Stimulated activated CD4-positive, alpha-beta T cell treated with anti-CD3 and anti-CD28 coated beads, TNF-alpha, amount 100 ng/mL, for 48 hours (primary cell): ENCODE results near the gene PEX1.
"Not testable (repeated sequence)": the region's sequence is repeated elsewhere in the genome, so short reads cannot be mapped to it uniquely, and the experiment has no call there.

ENCODE experiments used
- DNase-seq, 3 donors: peaks; one replicate each; pipeline ENCODE4 v3.0.0-alpha.2; 2020; ENCODE audit warnings: low read depth in 3 of 3

Gene PEX1

DNA sequence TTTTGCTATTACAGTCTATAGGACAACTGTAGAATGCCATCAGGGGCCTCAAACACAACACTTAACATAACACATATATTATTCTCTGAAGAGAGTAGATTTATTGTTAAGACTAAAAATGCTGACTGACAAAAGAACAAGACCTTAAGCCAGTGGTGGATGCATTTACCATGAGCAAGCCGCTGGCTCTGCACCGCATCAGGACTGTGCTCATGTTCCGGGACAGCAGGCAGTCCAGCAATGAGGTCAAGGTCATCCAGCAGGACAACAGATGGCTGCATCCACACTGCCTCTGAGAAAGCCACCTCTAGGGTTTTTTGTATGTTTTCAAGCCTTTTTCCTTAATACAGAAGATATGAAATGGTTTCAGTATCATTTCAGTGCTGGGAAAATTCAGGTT lies 23.8 kb downstream of the PEX1 start:
- no peak for DNase-seq

DNA sequence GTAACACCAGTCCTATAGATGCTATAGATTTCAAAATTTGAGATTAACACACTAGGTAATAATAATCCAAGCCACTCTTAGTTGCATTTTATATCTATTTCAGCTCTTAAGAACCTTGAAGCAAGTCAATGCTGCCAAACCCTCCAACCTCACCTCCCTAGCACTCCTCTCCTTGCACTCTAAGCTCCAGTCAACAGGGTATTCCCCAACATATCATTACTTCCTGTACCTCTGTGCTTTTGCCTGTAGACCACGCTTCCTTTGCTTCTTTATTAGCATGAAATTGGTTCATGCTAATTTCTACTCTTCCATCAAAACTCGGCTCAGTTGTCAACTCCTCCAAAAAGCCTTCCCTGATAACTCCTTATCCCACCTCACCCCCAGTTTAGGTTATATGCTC lies 24.6 kb downstream of the PEX1 start:
- no peak for DNase-seq

DNA sequence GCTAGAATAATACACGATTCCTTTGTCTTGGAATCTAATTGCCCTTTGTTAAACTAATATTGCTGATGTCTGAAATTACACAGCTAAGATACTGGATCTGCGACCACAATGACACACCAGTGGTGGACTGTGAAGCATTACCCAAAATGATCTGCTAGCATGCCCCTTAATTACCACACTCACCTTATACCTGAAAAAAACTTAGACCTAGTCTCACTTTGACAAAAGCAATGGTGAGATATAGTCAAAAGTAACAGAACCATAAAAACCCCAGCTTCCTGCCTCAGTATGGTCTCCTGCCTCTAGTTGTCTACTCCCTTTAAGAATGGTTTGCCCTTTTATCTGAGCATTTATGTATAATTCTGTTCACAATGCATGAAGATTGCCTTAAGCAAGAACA lies 29.8 kb downstream of the PEX1 start:
- no peak for DNase-seq

DNA sequence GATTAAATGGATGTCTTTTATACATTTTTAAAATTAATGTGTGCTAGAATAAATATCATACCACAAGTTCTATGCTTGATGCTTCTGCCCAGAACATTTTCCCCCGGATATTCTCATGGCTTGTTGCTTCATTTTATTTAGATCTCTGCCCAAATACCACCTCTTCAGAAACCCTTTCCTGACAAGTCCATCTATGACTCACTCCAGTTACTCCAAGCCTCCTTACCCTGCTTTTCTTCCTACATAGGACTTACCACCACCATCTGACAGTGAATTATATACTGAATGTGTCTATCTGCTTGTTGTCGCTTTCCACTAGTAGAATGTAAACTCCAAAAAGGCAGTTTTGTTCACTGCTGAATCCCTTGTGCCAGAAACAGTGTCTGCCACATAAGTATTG lies 31.4 kb downstream of the PEX1 start:
- no peak for DNase-seq

DNA sequence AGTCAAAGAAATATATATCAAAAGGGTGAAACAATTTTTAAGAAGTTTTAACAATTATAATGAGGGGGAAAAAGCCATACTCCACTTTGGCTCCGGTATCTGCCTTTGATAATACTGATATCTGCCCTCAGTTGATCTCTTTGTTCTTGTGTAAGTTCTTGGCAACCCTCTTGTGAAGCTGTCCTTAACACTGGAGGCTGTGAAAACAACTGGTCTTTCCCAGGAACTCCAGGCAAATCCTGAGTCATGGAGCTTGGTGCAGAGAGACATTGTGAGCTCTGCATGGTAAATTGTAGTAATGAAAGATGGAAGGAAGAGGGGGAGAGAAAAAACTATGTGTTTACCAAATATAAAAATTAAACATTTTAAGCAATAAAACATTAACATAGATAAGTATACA lies 38.7 kb downstream of the PEX1 start:
- DNase-seq = no peak

DNA sequence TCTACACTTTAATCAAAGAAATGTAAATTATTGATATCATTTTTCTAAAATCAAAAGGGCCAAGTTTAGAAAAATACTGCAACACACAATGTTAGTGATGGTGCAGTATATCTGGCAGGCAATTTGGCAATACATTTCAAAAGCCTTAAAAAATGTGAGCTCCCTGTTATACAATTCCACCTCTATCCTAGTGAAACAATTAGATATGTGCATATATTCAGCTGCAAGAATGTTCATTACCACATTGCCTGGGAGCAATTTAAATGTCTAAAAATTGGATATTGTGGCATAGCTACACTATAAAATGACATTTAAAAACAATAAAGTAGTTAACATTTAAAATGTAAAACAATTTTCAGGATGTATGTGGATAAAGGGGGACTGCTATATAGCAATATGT lies 40.5 kb downstream of the PEX1 start:
- DNase-seq = no peak

DNA sequence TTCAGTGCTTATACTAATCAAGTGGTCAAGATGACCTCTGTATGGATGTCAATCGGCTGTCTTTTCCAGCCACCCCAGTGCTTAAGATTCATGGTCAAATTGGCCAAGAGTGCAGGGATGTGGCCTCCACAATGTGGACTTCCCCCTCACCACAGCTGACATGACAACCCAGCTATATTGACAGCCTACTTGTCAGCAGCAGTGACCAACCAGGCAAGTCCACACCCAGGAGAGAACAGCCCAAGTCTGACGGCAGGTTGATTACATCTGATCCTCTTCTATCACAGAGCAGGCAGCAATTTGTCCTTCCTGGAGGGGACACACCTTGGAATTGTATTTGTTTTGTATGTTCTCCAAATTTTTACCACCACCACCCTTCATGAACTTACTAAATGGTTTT lies 42.3 kb downstream of the PEX1 start:
- DNase-seq = no peak

DNA sequence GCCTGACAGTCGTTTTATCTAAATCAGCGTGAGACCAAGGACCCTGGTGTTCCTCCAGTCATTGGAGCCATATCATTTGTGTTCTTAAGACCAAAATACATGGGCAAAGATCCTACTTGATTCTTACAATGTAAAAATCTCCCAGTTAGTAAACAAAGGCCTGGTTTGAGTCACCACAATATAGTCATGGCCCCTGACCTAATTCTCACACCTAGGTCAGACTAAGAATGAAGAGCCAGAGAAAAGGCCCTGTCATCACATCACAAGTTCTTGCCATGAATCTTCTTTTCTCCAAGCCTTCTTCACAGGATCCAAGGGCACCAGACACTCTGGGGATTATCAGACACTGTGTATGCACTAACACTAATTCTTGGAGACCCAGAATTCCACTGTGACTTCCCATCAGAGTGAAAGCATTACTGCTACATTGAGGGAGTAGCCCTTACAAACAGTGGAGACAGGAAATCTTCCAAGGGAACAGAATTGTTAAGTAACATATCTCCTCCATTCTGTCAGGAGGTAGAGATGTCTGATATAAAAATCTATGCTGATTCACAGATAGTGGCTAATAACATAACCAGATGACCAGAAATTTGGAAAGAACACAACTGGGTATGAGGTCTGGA lies 42.9 kb downstream of the PEX1 start:
- no peak for DNase-seq

DNA sequence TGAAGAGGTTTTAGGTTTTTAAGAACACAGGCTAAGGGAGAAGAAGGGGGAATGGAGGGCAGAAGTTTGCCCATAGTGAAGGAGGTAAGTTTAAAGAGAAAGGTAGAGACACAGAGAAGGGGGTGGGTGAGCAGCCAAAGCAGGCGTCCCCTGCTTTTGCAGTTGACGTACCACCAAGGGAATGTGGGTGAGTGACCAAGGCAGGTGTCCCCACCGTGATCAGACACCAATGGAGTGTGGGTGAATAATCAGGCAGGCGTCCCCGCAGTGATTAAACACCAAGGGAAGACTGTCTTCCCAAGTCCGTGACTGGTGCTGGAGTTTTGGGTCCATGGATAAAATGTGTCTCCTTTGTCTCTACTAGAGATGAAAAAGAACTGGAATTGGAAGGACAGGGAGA lies 44.1 kb downstream of the PEX1 start:
- not testable (repeated sequence) for DNase-seq

DNA sequence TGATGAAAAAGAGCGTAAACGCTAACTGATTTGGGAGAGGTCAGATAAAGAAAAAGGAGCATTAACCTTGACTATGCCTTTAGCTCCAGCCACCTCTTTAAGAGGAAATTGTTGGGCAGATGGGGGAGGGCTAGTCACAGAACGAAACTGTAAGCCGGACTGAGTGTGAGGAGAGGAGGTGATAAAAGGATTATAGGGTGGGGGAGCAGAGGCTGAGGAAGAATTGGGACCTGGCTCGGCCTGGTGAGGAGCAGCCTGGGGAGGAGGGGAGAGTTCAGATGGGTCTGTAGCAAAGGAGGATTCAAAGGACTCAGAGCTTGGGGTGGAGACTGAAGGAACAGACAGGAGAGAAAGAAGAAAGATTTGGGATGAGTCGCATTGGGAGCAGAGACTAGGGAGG lies 44.7 kb downstream of the PEX1 start:
- not testable (repeated sequence) for DNase-seq

DNA sequence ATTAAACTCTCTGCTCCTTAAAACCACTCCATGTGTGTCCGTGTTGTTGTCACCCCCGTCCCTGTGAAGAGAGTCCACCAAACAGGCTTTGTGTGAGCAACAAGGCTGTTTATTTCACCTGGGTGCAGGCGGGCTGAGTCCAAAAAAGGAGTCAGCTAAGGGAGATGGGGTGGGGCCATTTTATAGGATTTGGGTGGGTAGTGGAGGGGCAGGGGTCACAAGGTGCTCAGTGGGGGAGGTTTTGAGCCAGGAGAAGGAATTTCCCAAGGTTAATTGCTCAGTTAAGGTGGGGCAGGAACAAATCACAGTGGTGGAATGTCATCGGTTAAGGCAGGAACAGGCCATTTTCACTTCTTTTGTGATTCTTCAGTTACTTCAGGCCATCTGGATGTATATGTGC lies 49.2 kb downstream of the PEX1 start:
- DNase-seq = not testable (repeated sequence)

DNA sequence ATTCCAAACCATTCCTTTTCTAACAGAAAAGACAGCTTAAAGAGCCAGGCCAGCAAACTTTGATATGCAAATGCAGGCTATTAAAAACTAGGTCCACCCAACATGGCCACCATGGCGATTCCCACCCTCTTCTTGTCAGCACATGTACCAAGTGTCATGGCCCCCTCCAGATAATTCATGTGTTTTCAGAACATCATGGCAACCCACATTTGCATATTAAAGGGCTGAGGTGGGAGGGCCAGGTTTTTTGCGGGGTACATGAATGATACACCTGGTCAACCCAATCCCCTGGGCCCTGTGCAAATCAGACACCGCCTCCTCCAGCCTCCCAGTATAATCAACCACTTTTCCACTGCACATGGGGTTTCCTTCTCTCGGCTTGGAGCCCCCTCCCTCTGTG lies 49.6 kb downstream of the PEX1 start:
- no peak for DNase-seq

DNA sequence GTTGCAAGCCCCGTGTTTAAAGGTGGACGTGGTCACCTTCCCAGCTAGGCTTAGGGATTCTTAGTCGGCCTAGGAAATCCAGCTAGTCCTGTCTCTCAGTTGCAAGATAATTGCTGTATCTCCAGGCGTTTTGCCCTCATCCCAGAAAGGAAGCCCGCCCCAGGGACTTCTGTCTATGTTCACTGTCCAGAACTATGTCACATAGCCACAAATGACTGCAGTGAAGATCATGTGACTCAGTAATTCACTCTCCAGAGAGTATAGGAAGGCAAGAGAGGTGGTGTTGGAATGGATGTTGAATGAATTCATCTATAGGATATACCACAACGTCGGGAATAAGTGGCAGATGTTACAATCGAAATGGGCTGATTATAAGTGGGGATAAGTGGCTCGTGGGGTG lies 50.2 kb downstream of the PEX1 start:
- DNase-seq = no peak

DNA sequence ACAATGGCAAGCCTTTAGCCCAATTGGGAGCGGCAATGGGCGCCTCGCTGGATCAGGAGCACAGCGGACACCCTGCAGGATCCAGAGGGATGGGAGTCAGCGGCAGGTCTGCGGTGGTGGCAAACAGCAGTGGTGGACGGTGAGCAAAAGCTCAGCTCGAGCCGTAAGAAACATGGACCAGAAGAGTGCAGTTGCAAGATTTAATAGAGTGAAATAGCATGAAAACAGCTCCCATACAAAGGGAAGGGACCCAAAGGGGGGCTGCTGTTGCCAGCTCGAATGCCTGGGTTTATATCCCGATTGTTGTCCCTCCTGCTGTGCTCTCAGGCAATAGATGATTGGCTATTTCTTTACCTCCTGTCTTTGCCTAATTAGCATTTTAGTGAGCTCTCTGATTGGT lies 50.6 kb downstream of the PEX1 start, which contains the start of gene ERVW-1:
Gene ERVW-1, minus strand, starts transcription at position 266 of the 400 bp plus-strand sequence. CDS start 7,565 bp downstream, outside the sequence.
- DNase-seq = not testable (repeated sequence)

DNA sequence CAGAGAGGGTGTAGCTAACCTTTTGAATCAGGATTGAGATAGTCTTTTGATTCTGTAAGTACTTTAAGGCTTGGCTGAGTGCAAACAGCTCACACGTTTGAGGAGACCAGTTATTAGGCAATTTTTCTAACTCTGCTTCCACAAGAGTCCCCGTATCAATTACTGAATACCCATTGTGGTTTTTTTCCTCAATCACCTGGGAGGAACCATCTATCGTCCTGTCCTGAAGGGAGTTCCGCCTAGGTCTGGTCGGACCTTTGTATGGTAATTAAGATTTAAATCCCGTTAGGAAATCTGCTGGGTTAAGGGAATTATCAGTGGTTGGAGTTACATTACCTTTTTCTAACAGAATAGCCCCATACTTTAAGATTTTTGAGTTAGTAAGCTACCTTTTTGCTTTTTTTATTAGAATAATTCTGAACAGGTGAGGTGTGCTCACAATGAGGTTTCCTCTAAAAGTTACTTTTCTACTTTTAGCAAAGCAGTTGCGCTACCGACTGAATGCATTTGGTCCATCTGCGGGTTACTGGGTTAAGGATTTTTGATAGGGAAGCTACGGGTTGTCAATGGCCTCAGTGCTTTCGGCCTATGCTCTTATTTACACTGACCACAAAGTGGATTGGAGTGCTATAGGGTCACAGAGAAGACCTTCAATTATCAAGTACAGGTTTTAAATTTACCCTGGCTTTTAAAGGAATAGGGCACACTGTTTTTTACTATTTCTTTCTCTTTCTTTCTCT lies 52.3 kb downstream of the PEX1 start:
- DNase-seq = not testable (repeated sequence)

DNA sequence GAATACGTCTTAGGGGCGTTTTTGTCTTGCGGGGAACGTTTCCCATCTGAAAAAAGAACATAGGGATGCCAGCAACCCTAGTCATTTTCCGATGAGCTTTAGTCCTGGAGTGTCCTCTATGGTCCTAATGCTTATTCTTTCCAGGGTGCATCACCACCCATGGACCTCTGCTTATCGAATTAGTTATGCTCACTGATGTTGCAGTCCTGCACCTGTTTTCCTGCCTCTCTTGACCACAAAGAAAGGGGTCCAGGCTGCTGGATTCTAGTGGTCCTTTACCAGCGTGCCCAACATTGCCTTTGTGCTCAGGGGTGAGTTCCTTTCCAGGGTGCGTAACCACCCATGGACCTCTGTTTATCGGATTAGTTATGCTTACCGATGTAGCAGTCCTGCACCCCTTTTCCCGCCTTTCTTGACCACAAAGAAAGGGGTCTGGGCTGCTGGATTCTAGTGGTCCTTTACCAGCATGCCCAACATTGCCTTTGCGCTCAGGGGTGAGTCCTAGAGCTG lies 53.0 kb downstream of the PEX1 start:
- not testable (repeated sequence) for DNase-seq

DNA sequence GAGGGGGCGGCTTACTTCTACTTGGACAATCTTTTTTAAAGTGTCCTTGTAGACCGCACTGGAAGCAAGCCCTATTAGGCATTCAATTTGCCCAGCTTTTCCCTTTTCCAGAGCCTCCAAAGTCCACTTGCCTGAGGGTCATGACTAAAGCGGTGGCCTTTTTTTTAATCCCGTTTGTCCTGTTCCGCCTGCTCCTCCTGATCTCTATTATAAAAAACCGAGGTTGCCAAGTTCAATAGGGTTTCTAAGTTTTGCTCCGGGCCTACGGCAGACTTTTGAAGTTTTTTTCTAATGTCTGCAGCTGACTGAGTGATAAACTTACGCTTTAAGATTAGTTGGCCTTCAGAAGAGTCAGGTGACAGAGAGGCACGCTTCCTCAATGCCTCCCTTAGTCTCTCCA lies 54.3 kb downstream of the PEX1 start:
- not testable (repeated sequence) for DNase-seq

DNA sequence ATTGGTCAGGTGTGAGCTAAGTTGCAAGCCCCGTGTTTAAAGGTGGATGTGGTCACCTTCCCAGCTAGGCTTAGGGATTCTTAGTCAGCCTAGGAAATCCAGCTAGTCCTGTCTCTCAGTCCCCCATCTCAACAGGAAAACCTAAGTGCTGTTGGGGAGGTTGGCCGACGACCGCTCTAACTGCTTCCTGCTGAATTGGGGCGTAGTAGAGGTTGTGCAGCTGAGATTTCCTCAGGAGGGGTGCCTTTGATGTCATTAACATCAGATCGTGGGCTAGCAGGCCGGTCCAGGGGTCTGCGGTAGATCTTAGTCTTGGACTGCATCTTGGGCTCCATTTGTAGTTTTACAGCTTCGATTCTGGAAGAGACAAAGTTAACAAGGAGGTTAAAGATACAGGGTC lies 59.7 kb downstream of the PEX1 start:
- not testable (repeated sequence) for DNase-seq

DNA sequence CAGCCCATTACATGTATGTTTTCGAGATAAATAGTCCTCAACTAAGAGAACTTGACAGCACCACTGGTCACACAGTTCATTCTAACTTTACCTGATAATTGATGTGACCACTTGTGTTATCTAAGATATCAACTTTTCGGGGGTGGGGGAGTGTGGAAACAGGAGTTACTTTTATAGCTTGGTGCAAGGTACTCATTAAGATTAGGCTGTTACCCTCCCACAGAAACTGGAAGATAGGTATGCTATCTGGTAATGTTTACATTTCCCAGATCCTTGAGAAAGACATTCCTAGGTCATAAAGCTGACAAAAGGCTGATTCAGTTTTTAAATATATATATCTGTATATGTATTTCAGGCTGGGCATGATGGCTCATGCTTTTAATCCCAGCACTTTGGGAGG lies 61.6 kb downstream of the PEX1 start:
- DNase-seq = no peak

DNA sequence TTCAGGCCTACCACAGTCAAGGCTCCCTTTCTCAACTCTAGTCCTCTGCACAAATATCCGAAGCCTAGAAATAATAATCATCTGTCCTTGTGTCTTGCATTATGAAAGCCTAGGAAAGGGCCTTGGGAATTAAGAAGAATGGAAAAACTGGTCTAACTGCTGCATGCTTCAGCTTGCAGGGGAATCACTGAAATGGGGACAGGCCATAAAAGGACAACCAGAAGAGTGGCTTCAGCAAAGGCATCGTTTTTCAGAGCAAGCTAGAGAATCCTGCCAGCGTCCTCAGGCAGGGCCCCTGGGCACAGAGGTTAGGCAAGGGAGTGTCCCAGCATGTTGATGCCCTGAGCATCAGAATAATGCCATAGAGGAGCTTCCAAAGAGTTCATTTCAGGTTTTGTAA lies 63.8 kb downstream of the PEX1 start:
- DNase-seq = no peak

DNA sequence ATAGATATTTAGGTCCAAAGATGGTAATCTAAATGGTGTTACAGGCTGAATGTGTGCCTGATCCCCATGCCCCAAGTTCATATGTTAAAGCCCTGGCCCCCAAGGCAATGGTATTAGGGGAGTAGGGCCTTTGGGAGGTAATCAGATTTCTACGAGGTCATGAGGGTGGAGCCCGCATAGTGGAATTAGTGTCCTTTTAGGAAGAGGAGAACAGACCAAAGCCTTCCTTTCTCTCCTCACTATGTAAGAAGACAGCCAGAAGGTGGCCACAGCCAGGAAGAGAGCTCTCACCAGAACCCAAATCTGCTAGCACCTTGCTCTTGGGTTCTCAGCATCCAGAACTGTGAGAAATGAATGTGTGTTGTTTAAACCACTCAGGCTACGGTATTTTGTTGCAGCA lies 65.8 kb downstream of the PEX1 start:
- DNase-seq = no peak

DNA sequence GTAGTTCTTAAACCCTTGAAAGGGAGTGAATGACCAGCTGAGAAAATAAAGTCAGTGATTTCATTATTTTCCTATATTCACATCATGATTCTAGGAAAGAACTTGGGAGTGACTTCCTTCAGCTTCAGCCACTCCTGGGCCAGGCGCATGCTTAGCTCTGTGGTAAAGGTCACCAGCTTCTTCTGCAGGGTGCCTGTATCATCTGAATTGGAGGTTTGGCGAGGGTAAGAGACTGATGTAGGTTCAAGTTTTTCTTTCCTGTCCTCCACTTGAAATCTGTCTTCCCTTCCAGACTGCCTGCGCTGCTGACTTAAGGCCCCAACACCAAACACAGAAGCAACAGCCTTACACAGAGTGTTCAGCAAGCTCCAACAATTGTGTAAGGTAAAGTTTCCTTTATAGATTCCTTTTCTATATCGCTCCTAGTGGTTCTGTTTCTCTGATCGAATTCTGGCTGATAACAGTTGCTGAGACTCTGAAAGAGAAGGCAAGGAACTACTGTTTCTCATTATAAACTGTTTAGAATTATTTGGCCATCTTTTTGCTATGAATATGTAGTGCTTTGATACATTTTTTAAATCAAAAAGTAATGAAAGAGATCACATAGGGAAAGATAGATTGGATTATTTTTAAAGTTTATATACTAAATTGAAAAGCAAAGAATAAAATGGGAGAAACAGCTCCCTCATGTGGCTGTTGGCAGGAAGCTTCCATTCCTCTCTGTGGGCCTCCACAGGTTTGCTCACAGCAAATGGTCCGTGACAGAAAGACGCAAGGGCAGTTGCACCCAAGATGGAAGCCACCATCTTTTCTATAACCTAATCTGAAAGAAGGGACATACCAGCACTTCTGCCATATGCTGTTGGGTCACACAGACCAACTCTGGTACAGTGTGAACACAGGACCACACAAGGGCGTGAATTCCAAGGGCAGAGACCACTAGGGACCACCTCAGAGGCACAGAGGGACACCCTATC lies 67.0 kb downstream of the PEX1 start:
- no peak for DNase-seq
